ENCODE measurements around the gene DDX43. TPM values are rescaled to one million over a fixed set of nuclear protein-coding genes. Genes with fewer than 3 reads are reported as not detected.
"Not testable (repeated sequence)": the region's sequence is repeated elsewhere in the genome, so short reads cannot be mapped to it uniquely, and the experiment has no call there.

DDX43 gene
- total RNA-seq, 4 donors from 2014 or later = 0.57 to 4.9 TPM; not detected in 2

- H3K27ac ChIP-seq = no peak overlapping the region
- no peak overlapping the region for H3K4me3 ChIP-seq
- H3K27me3 ChIP-seq = no peaks in the 10 kb centered on the region
- H3K4me1 ChIP-seq = no peaks in the 10 kb centered on the region
- TF ChIP-seq POLR2A (IDR thresholded peaks at IDR 0.05) = no peak
- no peak for TF ChIP-seq CTCF (IDR thresholded peaks at IDR 0.05)
- no peaks in the 10 kb centered on the region for H3K36me3 ChIP-seq
- no peak for DNase-seq
- peaks cover 0 to 2% (median 0%) of the 10 kb centered on the region in 4 donors for H3K9me3 ChIP-seq
Measured at GRCh38 chr6:73377225-73377624, 17.4 kb upstream of the DDX43 start.

- not testable (repeated sequence) for H3K27me3 ChIP-seq, DNase-seq, H3K27ac ChIP-seq, H3K4me1 ChIP-seq, H3K4me3 ChIP-seq, H3K36me3 ChIP-seq, H3K9me3 ChIP-seq
Measured at GRCh38 chr6:73381531-73381930, 13.1 kb upstream of the DDX43 start.

GRCh38 chr6:73382462-73383113 is 12.0 kb upstream of the DDX43 start:
- no peaks in the 10 kb centered on the region for H3K9me3 ChIP-seq
- DNase-seq = no peak
- TF ChIP-seq CTCF (IDR thresholded peaks at IDR 0.05) (no peak), POLR2A (IDR thresholded peaks at IDR 0.05) (no peak)
- H3K4me1 ChIP-seq = no peaks in the 10 kb centered on the region
- H3K4me3 ChIP-seq = no peak overlapping the region
- H3K36me3 ChIP-seq = no peaks in the 10 kb centered on the region
- no peaks in the 10 kb centered on the region for H3K27me3 ChIP-seq
- no peak overlapping the region for H3K27ac ChIP-seq

- no peaks in the 10 kb centered on the region for H3K9me3 ChIP-seq
- TF ChIP-seq POLR2A (IDR thresholded peaks at IDR 0.05) = no peak
- TF ChIP-seq CTCF (IDR thresholded peaks at IDR 0.05) = no peak
- DNase-seq = no peak
- H3K4me3 ChIP-seq = peak overlapping the region; percentile 42 to 56 (median 56)
- H3K27me3 ChIP-seq = peaks cover 0 to 7% of the 10 kb centered on the region in 2 donors
- H3K4me1 ChIP-seq = no peaks in the 10 kb centered on the region
- H3K36me3 ChIP-seq = no peaks in the 10 kb centered on the region
- peak overlapping the region in 1 of 4 donors; percentile 55 for H3K27ac ChIP-seq
Measured at GRCh38 chr6:73388433-73388799, 6.2 kb upstream of the DDX43 start.

GRCh38 chr6:73388800-73389512 is 5.7 kb upstream of the DDX43 start:
- TF ChIP-seq CTCF (IDR thresholded peaks at IDR 0.05) = peak in 4 of 6 experiments; percentile 35 to 46 (median 40)
- no peak for TF ChIP-seq POLR2A (IDR thresholded peaks at IDR 0.05)
- Histone ChIP-seq H3K27ac (peak overlapping the region; percentile 3 to 55 (median 28)), H3K36me3 (no peaks in the 10 kb centered on the region), H3K27me3 (peaks cover 0 to 7% of the 10 kb centered on the region in 2 donors), H3K9me3 (no peaks in the 10 kb centered on the region), H3K4me1 (no peaks in the 10 kb centered on the region), H3K4me3 (peak overlapping the region; percentile 42 to 56 (median 56))
- DNase-seq = peak; percentile 50 to 79 (median 63)

- DNase-seq = no peak
- Histone ChIP-seq H3K4me1 (no peaks in the 10 kb centered on the region), H3K4me3 (no peak overlapping the region), H3K27ac (no peak overlapping the region), H3K36me3 (no peaks in the 10 kb centered on the region), H3K27me3 (peaks cover 0 to 7% of the 10 kb centered on the region in 2 donors), H3K9me3 (no peaks in the 10 kb centered on the region)
- no peak for TF ChIP-seq POLR2A (IDR thresholded peaks at IDR 0.05)
- no peak for TF ChIP-seq CTCF (IDR thresholded peaks at IDR 0.05)
Measured at GRCh38 chr6:73389854-73390253, 4.8 kb upstream of the DDX43 start.
